IMR-90 (cell line): ENCODE data around the gene LDLRAD3. TPM values are rescaled to one million over a fixed set of nuclear protein-coding genes. Genes with fewer than 3 reads are reported as not detected.

ENCODE experiments used
- ATAC-seq: fragments of 200-7000 bp; cut with Tn5 transposase; 2 replicates; pipeline ENCODE4 v1.9.1; 2020; ENCODE audit warnings: low read depth, mild to moderate bottlenecking, moderate library complexity
- BruUV-seq: library from RNA; stranded (reverse); fragments of 400-500 nt; replicated peaks from 2 replicates; lab custom pipeline; 2021; lab: Mats Ljungman, UMichigan
- CTCF ChIA-PET: fragments of 300-600 bp; formaldehyde crosslinking; extraction: SDS; loops from one replicate; lab custom pipeline; 2021; ENCODE audit warnings: antibody characterized with exemption; lab: Yijun Ruan, JAX
- POLR2A ChIA-PET: fragments of 300-600 bp; sonication (Branson Sonifier 250); formaldehyde crosslinking; loops from one replicate; lab custom pipeline; 2022; ENCODE audit warnings: antibody characterized with exemption; ENCODE audit not compliant: unreplicated experiment; lab: Charles Lee
- DNase-seq: peaks from one replicate; pipeline ENCODE4 v3.0.0; 2013
- H2AFZ ChIP-seq: replicated peaks from 2 replicates; pipeline ENCODE3; 2013; ENCODE audit warnings: low read length, mild to moderate bottlenecking; ENCODE audit not compliant: poor library complexity
- H2AK5ac ChIP-seq: 2 replicates; pipeline ENCODE4 v1.6.1; 2013; ENCODE audit warnings: low read depth, low read length, inconsistent platforms
- H2AK9ac ChIP-seq: replicated peaks from 2 replicates; pipeline ENCODE3; 2013; ENCODE audit warnings: mild to moderate bottlenecking, low read depth, low read length, moderate library complexity; ENCODE audit not compliant: poor library complexity
- H2BK120ac ChIP-seq: 2 replicates; pipeline ENCODE4 v1.6.1; 2013; ENCODE audit warnings: low read depth, low read length, inconsistent platforms
- H2BK15ac ChIP-seq: 3 replicates; pipeline ENCODE4 v1.6.1; 2013; ENCODE audit warnings: low read depth, low read length, inconsistent platforms
- H2BK20ac ChIP-seq: 2 replicates; pipeline ENCODE4 v1.6.1; 2013; ENCODE audit warnings: low read depth, mild to moderate bottlenecking, inconsistent platforms, low read length, moderate library complexity
- H2BK5ac ChIP-seq: 2 replicates; pipeline ENCODE4 v1.6.1; 2013; ENCODE audit warnings: mild to moderate bottlenecking, low read depth, low read length, inconsistent platforms; ENCODE audit not compliant: poor library complexity, severe bottlenecking
- H3K14ac ChIP-seq: replicated peaks from 2 replicates; pipeline ENCODE4 v1.6.1; 2013; ENCODE audit warnings: low read depth, low read length, inconsistent platforms
- H3K18ac ChIP-seq: 2 replicates; pipeline ENCODE4 v1.6.1; 2013; ENCODE audit warnings: low read depth, low read length, control low read depth
- H3K23ac ChIP-seq: 2 replicates; pipeline ENCODE4 v1.6.1; 2013; ENCODE audit warnings: low read depth, low read length, inconsistent platforms
- H3K27ac ChIP-seq: 2 replicates; pipeline ENCODE4 v1.5.1; 2013; ENCODE audit warnings: mild to moderate bottlenecking, control low read depth, low read length; ENCODE audit not compliant: insufficient read depth
- H3K27me3 ChIP-seq: 2 replicates; pipeline ENCODE4 v1.6.1; 2013; ENCODE audit warnings: low read length; ENCODE audit not compliant: control insufficient read depth, insufficient read depth
- H3K36me3 ChIP-seq: 2 replicates; pipeline ENCODE4 v1.6.1; 2013; ENCODE audit warnings: low read length, mixed read lengths; ENCODE audit not compliant: control insufficient read depth, insufficient read depth
- H3K4ac ChIP-seq: 2 replicates; pipeline ENCODE4 v1.6.1; 2013; ENCODE audit warnings: low read depth, low read length, inconsistent platforms
- H3K4me1 ChIP-seq: 2 replicates; pipeline ENCODE4 v1.6.1; 2013; ENCODE audit warnings: low read length, mixed read lengths; ENCODE audit not compliant: control insufficient read depth, insufficient read depth
- H3K4me2 ChIP-seq: 2 replicates; pipeline ENCODE4 v1.6.1; 2013; ENCODE audit warnings: low read depth, mild to moderate bottlenecking, control low read depth, low read length, moderate library complexity
- H3K4me3 ChIP-seq: 2 replicates; pipeline ENCODE4 v1.5.1; 2013; ENCODE audit warnings: low read depth, mild to moderate bottlenecking, control low read depth, low read length, moderate library complexity; ENCODE audit not compliant: insufficient read depth
- H3K56ac ChIP-seq: 2 replicates; pipeline ENCODE4 v1.6.1; 2013; ENCODE audit warnings: low read length, inconsistent platforms; ENCODE audit not compliant: insufficient read depth; ENCODE audit errors: extremely low read depth
- H3K79me1 ChIP-seq, 2 experiments: 2 replicates each; pipeline ENCODE4 v1.6.1; 2013; ENCODE audit warnings: low read length in 2 of 2, inconsistent platforms in 1 of 2, low read depth in 1 of 2
- H3K9ac ChIP-seq: 2 replicates; pipeline ENCODE4 v1.6.1; 2013; ENCODE audit warnings: low read depth, low read length, control low read depth
- H3K9me1 ChIP-seq: 2 replicates; pipeline ENCODE4 v1.6.1; 2013; ENCODE audit warnings: low read length, inconsistent platforms; ENCODE audit not compliant: insufficient read depth
- H3K9me3 ChIP-seq: 2 replicates; pipeline ENCODE4 v1.6.1; 2013; ENCODE audit warnings: low read length; ENCODE audit not compliant: control insufficient read depth, insufficient read depth
- H4K20me1 ChIP-seq: 2 replicates; pipeline ENCODE4 v1.6.1; 2013; ENCODE audit warnings: low read length, inconsistent platforms; ENCODE audit not compliant: insufficient read depth
- H4K5ac ChIP-seq: 2 replicates; pipeline ENCODE4 v1.6.1; 2013; ENCODE audit warnings: mild to moderate bottlenecking, low read depth, low read length, control low read depth
- H4K8ac ChIP-seq, 2 experiments: 2 replicates each; pipeline ENCODE4 v1.6.1; 2013; ENCODE audit warnings: low read depth in 2 of 2, low read length in 2 of 2, control low read depth in 1 of 2, inconsistent platforms in 1 of 2
- H4K91ac ChIP-seq: 2 replicates; pipeline ENCODE4 v1.6.1; 2013; ENCODE audit warnings: low read depth, low read length, inconsistent platforms; ENCODE audit not compliant: insufficient read depth
- MAFK ChIP-seq: IDR thresholded peaks from 2 replicates; pipeline ENCODE4 v1.6.1; 2012; ENCODE audit warnings: low read depth, low read length, improper control_type of control experiment
- WGBS, 2 experiments: methylation state at CpG; one replicate each; pipeline versions ENCODE4 v1.1.5 to v1.1.7; 2013; ENCODE audit warnings: missing lambda C conversion rate in 2 of 2; ENCODE audit not compliant: insufficient read length in 1 of 2; ENCODE audit errors: extremely low coverage in 2 of 2; 5-methylcytosine and 5-hydroxymethylcytosine counted together
- dilution Hi-C: fragments of 300-500 bp; cut with HindIII; formaldehyde crosslinking; loops from one replicate; pipeline ENCODE4 v1.14.3; 2018; ENCODE audit warnings: low sequenced_read_pairs; ENCODE audit not compliant: unreplicated experiment
- in situ Hi-C: fragments of 300-500 bp; cut with MboI; formaldehyde crosslinking; loops from 3 replicates; pipeline ENCODE4 v1.14.3; 2019; ENCODE audit warnings: low sequenced_read_pairs, inconsistent platforms, mixed read lengths
- intact Hi-C: fragments of 100-400 bp; cut with micrococcal nuclease; formaldehyde crosslinking; loops from 2 replicates; pipeline ENCODE4 v1.10.0; 2022
- polyA plus RNA-seq, 3 experiments: library from polyadenylated mRNA; depleted of rRNA; stranded (reverse); fragments of >200 nt; gene quantifications; 2 replicates each; pipeline ENCODE4 v1.2.3, GENCODE V29; 2012; ENCODE audit warnings: low replicate concordance in 1 of 3
- total RNA-seq: library from RNA; depleted of rRNA; stranded (reverse); fragments of >200 nt; gene quantifications from 2 replicates; pipeline ENCODE4 v1.2.3, GENCODE V29; 2012

Gene LDLRAD3
- total and polyA plus RNA-seq, 2 of the 4 experiments (the other 2 are of a cell fraction), result 2.7 to 6.4 TPM

- intact Hi-C loops, result no loop called here
- DNase-seq (no peak), ATAC-seq (no peak)
- H2AFZ ChIP-seq, result no peak overlapping the region
- 0 out of 2 replicates have a peak, but pooled peaks cover 3% of the 10 kb centered on the region for H3K9me3 ChIP-seq
- no peak overlapping the region for H4K8ac ChIP-seq
- no peaks in the 10 kb centered on the region for H3K4me1 ChIP-seq
- H3K36me3 ChIP-seq, result no peaks in the 10 kb centered on the region
- H3K23ac ChIP-seq, result no peak overlapping the region
- H2BK15ac ChIP-seq, result no peak overlapping the region
- H3K4me2 ChIP-seq, result no peak overlapping the region
- H2BK120ac ChIP-seq, result no peak overlapping the region
- no peak overlapping the region for H3K14ac ChIP-seq
- H2AK9ac ChIP-seq, result no peak overlapping the region
- no peak overlapping the region for H4K5ac ChIP-seq
- no peak for TF ChIP-seq MAFK
- H3K9ac ChIP-seq, result no peak overlapping the region
- POLR2A ChIA-PET, result no interaction called here
- no peak overlapping the region for H4K91ac ChIP-seq
- no peaks in the 10 kb centered on the region for H4K20me1 ChIP-seq
- no peak overlapping the region for H3K27ac ChIP-seq
- no peak overlapping the region for H2AK5ac ChIP-seq
- no CpG with 5 or more reads among the region's 3 CpGs for WGBS, 2 experiments
- CTCF ChIA-PET, result no interaction called here
- H3K79me1 ChIP-seq, result no peaks in the 10 kb centered on the region
- H3K18ac ChIP-seq, result no peak overlapping the region
- H2BK20ac ChIP-seq, result no peak overlapping the region
- H3K4ac ChIP-seq, result no peak overlapping the region
- no peak overlapping the region for H2BK5ac ChIP-seq
- no peak overlapping the region for H3K4me3 ChIP-seq
- H3K9me1 ChIP-seq, result no peaks in the 10 kb centered on the region
- in situ Hi-C loops, result no loop called here
- peaks cover 2% of the 10 kb centered on the region for H3K27me3 ChIP-seq
- no peak overlapping the region for H3K56ac ChIP-seq
- dilution Hi-C loops, result no loop called here
- no TSS peak for BruUV-seq
Observed at GRCh38 chr11:35906681-35907080, 37.2 kb upstream of the LDLRAD3 start.
